ENCODE results near the gene TIMM17A. TPM values are rescaled to one million over a fixed set of nuclear protein-coding genes. Genes with fewer than 3 reads are reported as not detected.
"Not testable (repeated sequence)": the region's sequence is repeated elsewhere in the genome, so short reads cannot be mapped to it uniquely, and the experiment has no call there.

Gene TIMM17A
- total RNA-seq, 1 donor from 2014 or later = 50.4 TPM

DNA sequence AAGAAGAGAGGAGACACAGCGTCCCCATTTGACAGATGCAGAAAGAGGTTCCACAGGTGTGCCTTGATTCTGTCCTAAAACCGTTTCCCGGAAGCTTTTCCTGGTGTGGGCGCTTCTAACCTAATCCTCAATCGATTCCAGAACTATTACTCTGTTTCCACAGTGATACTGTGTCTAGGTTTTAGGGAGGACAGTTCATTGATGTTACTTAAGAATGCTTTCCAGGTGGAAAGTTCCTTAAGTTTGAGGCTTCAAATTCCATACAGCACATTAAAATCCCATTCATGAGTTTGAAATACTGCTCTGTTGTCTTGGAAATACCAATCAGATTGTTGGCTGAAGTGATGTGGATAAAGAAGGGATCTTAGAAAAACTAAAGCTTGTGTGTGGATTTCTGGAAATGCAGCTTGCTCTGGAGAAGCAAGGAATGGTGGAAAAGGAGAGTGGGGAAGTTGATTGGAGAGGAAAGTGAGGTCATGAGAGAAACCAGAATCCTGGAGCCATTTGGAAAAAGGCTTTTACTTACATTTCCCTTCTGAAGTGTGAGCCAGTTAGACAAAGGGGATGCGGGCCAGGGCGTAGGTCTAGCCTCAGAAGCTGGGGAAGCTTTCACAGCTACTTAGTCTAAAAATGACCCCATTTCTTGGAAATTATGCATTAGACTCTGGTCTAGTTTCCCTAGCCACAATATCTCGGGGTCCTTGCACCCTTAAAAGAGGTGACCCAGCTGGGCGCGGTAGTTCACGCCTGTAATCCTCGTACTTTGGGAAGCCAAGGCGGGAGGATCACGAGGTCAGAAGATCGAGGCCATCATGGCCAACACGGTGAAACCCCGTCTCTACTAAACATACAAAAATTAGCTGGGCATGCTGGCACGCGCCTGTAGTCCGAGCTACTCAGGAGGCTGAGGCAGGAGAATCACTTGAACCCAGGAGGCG is 61.8 kb downstream of the TIMM17A start:
- no peaks in the 10 kb centered on the region for H3K4me1 Mint-ChIP-seq
- no peak overlapping the region for H3K4me3 Mint-ChIP-seq
- intact Hi-C loops (cut with micrococcal nuclease) = no loop called here
- TF ChIP-seq, protein P1, sequence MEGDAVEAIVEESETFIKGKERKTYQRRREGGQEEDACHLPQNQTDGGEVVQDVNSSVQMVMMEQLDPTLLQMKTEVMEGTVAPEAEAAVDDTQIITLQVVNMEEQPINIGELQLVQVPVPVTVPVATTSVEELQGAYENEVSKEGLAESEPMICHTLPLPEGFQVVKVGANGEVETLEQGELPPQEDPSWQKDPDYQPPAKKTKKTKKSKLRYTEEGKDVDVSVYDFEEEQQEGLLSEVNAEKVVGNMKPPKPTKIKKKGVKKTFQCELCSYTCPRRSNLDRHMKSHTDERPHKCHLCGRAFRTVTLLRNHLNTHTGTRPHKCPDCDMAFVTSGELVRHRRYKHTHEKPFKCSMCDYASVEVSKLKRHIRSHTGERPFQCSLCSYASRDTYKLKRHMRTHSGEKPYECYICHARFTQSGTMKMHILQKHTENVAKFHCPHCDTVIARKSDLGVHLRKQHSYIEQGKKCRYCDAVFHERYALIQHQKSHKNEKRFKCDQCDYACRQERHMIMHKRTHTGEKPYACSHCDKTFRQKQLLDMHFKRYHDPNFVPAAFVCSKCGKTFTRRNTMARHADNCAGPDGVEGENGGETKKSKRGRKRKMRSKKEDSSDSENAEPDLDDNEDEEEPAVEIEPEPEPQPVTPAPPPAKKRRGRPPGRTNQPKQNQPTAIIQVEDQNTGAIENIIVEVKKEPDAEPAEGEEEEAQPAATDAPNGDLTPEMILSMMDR (IDR thresholded peaks at IDR 0.05) = no peak
- ATAC-seq (ENCODE audit: low read depth) (no peak), DNase-seq (no peak)
- H3K27me3 Mint-ChIP-seq = peaks cover 10% of the 10 kb centered on the region
- CTCF ChIA-PET = interaction anchor here (1.1 kb wide), 1 partner anchor 10 kb away, joined by 3 read pairs; no protein-coding TSS in a partner anchor
- H3K9me3 Mint-ChIP-seq = no peaks in the 10 kb centered on the region
- H3K36me3 Mint-ChIP-seq (ENCODE audit: low read depth) = no peaks in the 10 kb centered on the region
- POLR2A ChIA-PET = no interaction called here
- H3K27ac Mint-ChIP-seq = no peak overlapping the region

DNA sequence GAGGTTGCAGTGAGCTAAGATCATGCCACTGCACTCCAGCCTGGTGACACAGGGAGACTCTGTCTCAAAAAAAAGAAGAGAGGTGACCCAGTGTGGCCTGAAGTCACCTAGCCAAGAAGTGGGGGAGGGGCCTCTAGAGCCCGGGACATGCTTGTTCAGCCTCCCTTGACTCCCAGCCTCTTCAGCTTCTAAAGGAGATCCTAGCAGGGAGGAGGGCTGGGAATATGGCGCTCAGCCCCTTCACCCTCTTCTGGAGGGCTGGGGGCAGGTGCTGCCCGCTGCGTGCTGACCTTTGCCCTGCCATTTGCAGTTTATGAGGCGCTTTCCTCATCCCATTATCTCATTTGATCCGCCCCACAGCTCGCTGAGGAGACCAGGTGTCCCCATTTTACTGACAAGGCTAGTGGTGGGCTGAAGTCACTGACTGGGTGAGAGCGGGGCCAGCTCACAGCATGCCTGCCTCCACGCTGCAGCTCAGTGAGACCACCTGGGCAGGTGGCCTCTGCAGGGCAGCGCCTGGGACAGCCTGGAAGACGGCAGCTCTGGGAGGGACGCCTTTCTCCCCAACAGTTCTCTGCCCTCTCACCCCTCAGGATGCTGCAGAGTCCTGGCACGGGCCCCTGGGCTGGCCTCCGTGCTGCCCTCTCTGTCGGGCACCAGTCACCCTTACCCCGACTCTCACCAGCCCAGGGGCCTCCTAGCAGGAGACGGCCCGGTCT is 62.6 kb downstream of the TIMM17A start:
- CTCF ChIA-PET = no interaction called here
- Mint-ChIP-seq H3K4me3 (no peak overlapping the region), H3K27me3 (peaks cover 10% of the 10 kb centered on the region), H3K4me1 (no peaks in the 10 kb centered on the region), H3K27ac (no peak overlapping the region), H3K36me3 (ENCODE audit: low read depth) (no peaks in the 10 kb centered on the region), H3K9me3 (no peaks in the 10 kb centered on the region)
- TF ChIP-seq, protein P1 (IDR thresholded peaks at IDR 0.05) = no peak
- no peak for DNase-seq
- intact Hi-C loops (cut with micrococcal nuclease) = no loop called here
- no peak for ATAC-seq (ENCODE audit: low read depth)
- POLR2A ChIA-PET = no interaction called here

DNA sequence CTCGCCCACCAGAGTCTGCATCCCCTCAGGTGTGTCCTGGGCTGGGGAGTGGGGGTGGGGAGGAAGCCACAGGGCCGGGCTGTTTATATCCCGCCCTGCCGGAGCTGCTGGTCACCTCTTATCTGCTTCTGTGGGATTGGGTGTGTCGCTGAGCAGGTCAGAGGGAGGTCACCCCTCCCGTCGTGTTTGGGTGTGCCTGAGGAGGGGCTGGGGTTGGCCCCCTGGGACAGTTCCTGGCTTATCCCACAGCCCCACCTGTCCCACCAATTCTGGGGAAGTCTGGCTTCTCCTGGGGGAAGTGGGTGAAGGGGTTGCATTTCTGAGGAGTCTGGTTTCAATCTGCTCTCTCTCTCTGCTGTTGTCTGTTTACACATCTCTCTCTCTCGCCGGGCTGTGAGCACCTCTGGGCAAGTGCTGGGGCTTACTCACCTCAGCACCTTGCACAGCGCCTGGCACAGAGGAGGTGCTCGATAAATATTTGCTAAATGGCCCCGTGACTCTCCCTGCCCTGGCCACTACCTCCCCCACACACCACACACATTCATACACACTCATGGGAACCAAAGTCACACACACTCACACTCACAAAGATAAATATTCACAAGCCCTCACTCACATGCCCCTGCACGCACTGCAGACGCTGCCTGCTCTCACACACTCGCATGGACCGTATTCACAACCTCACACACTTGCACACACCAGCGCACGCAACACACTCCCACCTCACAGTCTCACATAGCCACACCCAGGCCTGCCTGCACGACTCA is 63.3 kb downstream of the TIMM17A start:
- H3K4me1 Mint-ChIP-seq = no peaks in the 10 kb centered on the region
- no peak overlapping the region for H3K27ac Mint-ChIP-seq
- DNase-seq (no peak), ATAC-seq (ENCODE audit: low read depth) (no peak)
- TF ChIP-seq, protein P1 (IDR thresholded peaks at IDR 0.05) = no peak
- no peaks in the 10 kb centered on the region for H3K36me3 Mint-ChIP-seq (ENCODE audit: low read depth)
- POLR2A ChIA-PET = no interaction called here
- CTCF ChIA-PET = no interaction called here
- no peak overlapping the region for H3K4me3 Mint-ChIP-seq
- peaks cover 10% of the 10 kb centered on the region for H3K27me3 Mint-ChIP-seq
- no peaks in the 10 kb centered on the region for H3K9me3 Mint-ChIP-seq
- intact Hi-C loops (cut with micrococcal nuclease) = no loop called here

DNA sequence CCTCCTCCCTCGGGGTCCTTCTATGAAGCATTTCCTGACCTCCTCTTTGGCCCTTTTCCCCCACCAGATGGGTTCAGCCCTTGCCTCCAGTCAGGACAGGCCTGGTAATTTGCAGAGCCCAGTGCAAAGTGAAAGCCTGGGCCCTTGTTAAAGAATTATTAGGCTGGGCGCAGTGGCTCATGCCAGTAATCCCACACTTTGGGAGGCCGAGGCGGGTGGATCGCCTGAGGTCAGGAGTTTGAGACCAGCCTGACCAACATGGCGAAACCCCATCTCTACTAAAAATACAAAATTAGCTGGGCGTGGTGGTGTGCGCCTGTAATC is 63.9 kb downstream of the TIMM17A start:
- H3K27me3 Mint-ChIP-seq; intact Hi-C loops (cut with micrococcal nuclease); H3K4me3 Mint-ChIP-seq; H3K27ac Mint-ChIP-seq; CTCF ChIA-PET; H3K36me3 Mint-ChIP-seq (ENCODE audit: low read depth); ATAC-seq (ENCODE audit: low read depth); POLR2A ChIA-PET; H3K4me1 Mint-ChIP-seq; H3K9me3 Mint-ChIP-seq; DNase-seq: not testable (repeated sequence)

Other genes starting within 250 kb of the TIMM17A start
- 45.7 and 48.2 TPM in 2 replicates for gene IPO9, start 126.3 kb upstream of the TIMM17A start, total RNA-seq
- gene SHISA4, start 66.6 kb upstream of the TIMM17A start, total RNA-seq = 0.24 and 0.35 TPM in 2 replicates
- not detected in 2 replicates for gene LMOD1, start 9.0 kb upstream of the TIMM17A start, total RNA-seq
- gene RNPEP, start 27.1 kb downstream of the TIMM17A start, total RNA-seq = 37.3 and 38.3 TPM in 2 replicates
- 4.8 and 6.2 TPM in 2 replicates for gene ELF3, start 55.1 kb downstream of the TIMM17A start, total RNA-seq
- gene GPR37L1, start 167.4 kb downstream of the TIMM17A start, total RNA-seq = not detected in 2 replicates
- 56.3 and 58.0 TPM in 2 replicates for gene ARL8A, start 189.2 kb downstream of the TIMM17A start, total RNA-seq
- gene PTPN7, start 205.1 kb downstream of the TIMM17A start, total RNA-seq = 29.4 and 31.0 TPM in 2 replicates
- not detected in 2 replicates for gene LGR6, start 238.3 kb downstream of the TIMM17A start, total RNA-seq

Measured in activated B cell treated with CpG ODN at 0.5 μM for 24 hours (primary cell).